ENCODE results near the gene WAS.
A peak's percentile ranks its signal among the peaks of the same experiment; 100 is the strongest.
"Not testable (repeated sequence)": the region's sequence is repeated elsewhere in the genome, so short reads cannot be mapped to it uniquely, and the experiment has no call there.

The WAS gene

DNA sequence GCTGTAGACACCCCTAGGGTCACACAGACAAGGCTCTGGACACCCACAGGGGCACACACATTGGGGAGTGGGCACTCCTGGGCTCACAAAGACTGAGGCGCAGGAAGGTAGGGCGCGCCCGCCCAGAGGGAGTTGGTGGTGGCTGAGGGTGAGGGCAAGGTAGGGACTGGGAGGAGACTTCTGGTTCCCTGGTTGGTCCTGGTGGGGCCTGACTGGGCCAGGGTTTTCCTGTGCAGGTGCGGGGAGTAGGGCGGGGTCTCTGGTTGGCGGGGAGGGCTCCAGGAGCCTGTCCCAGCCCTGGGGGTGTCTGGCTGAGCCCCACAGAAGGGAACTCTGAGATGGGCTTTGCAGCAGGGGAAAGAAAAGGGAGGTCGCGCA lies 6.7 kb upstream of the WAS start:
- H3K79me2 ChIP-seq (ENCODE audit: insufficient read depth, low read length): peaks cover 12% of the 10 kb centered on the region; the same call in 1 of the 2 replicates
- no peaks in the 10 kb centered on the region for H3K27me3 ChIP-seq (ENCODE audit: insufficient read depth, low read length, poor library complexity, severe bottlenecking)
- H3K36me3 ChIP-seq (ENCODE audit: insufficient read depth, low read length): no peaks in the 10 kb centered on the region
- no peaks in the 10 kb centered on the region for H3K4me1 ChIP-seq (ENCODE audit: insufficient read depth, low read length, poor library complexity, severe bottlenecking)
- peak overlapping the region; percentile 88 for H3K4me3 ChIP-seq (ENCODE audit: low read length, poor library complexity, severe bottlenecking)
- H2AFZ ChIP-seq (ENCODE audit: low read length): peak overlapping the region; percentile 59; the same call in 1 of the 2 replicates
- no peaks in the 10 kb centered on the region for H3F3A ChIP-seq (ENCODE audit: low read depth)
- peak overlapping the region; percentile 90 for H3K9ac ChIP-seq (ENCODE audit: low read depth, low read length, poor library complexity, severe bottlenecking)
- no peaks in the 10 kb centered on the region for H4K20me1 ChIP-seq (ENCODE audit: insufficient read depth, low read length, poor library complexity, severe bottlenecking)
- H3K9me3 ChIP-seq (ENCODE audit: insufficient read depth, low read depth, low read length): no peaks in the 10 kb centered on the region
- H3K9me2 ChIP-seq (replicated peaks; ENCODE audit: low read depth, low read length): no peaks in the 10 kb centered on the region
- TF ChIP-seq EZH2phosphoT487 (IDR thresholded peaks at IDR 0.05; ENCODE audit: borderline replicate concordance): no peak
- TF ChIP-seq, protein P1, sequence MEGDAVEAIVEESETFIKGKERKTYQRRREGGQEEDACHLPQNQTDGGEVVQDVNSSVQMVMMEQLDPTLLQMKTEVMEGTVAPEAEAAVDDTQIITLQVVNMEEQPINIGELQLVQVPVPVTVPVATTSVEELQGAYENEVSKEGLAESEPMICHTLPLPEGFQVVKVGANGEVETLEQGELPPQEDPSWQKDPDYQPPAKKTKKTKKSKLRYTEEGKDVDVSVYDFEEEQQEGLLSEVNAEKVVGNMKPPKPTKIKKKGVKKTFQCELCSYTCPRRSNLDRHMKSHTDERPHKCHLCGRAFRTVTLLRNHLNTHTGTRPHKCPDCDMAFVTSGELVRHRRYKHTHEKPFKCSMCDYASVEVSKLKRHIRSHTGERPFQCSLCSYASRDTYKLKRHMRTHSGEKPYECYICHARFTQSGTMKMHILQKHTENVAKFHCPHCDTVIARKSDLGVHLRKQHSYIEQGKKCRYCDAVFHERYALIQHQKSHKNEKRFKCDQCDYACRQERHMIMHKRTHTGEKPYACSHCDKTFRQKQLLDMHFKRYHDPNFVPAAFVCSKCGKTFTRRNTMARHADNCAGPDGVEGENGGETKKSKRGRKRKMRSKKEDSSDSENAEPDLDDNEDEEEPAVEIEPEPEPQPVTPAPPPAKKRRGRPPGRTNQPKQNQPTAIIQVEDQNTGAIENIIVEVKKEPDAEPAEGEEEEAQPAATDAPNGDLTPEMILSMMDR (conservative IDR thresholded peaks at IDR 0.05; ENCODE audit: low read length): no peak
- peak overlapping the region; percentile 76 for H3K4me2 ChIP-seq (ENCODE audit: low read depth, low read length, poor library complexity, severe bottlenecking)

DNA sequence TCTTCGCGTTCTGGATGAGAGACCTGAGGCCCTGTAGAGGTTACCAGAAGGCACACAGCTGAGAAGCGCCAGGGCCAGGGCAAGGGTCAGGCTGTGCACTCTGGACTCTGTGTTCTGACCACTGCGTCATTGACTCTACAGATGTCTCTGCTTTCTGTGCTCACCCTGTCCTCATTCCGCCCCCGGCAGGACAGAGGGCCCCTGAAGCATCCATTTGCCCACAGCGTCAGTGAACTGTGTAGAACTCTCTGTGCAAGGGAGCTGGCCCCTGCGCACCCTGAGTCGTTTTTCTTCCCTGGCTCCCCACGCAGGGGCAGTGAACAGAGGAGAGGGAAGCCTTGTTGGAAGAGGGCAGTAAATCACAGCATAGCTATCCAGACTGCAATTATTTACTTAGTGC lies 6.1 kb upstream of the WAS start:
- Histone ChIP-seq H3K9me2 (replicated peaks; ENCODE audit: low read depth, low read length) (no peaks in the 10 kb centered on the region), H3F3A (ENCODE audit: low read depth) (no peaks in the 10 kb centered on the region), H3K4me3 (ENCODE audit: low read length, poor library complexity, severe bottlenecking) (peak overlapping the region; percentile 88), H4K20me1 (ENCODE audit: insufficient read depth, low read length, poor library complexity, severe bottlenecking) (no peaks in the 10 kb centered on the region), H3K4me1 (ENCODE audit: insufficient read depth, low read length, poor library complexity, severe bottlenecking) (no peaks in the 10 kb centered on the region), H3K79me2 (ENCODE audit: insufficient read depth, low read length) (peaks cover 12% of the 10 kb centered on the region; the same call in 1 of the 2 replicates), H3K9ac (ENCODE audit: low read depth, low read length, poor library complexity, severe bottlenecking) (peak overlapping the region; percentile 90), H3K4me2 (ENCODE audit: low read depth, low read length, poor library complexity, severe bottlenecking) (peak overlapping the region; percentile 76), H3K27me3 (ENCODE audit: insufficient read depth, low read length, poor library complexity, severe bottlenecking) (no peaks in the 10 kb centered on the region), H3K9me3 (ENCODE audit: insufficient read depth, low read depth, low read length) (no peaks in the 10 kb centered on the region), H2AFZ (ENCODE audit: low read length) (no peak overlapping the region), H3K36me3 (ENCODE audit: insufficient read depth, low read length) (no peaks in the 10 kb centered on the region)
- no peak for TF ChIP-seq EZH2phosphoT487 (IDR thresholded peaks at IDR 0.05; ENCODE audit: borderline replicate concordance)
- TF ChIP-seq, protein P1 (conservative IDR thresholded peaks at IDR 0.05; ENCODE audit: low read length): no peak

DNA sequence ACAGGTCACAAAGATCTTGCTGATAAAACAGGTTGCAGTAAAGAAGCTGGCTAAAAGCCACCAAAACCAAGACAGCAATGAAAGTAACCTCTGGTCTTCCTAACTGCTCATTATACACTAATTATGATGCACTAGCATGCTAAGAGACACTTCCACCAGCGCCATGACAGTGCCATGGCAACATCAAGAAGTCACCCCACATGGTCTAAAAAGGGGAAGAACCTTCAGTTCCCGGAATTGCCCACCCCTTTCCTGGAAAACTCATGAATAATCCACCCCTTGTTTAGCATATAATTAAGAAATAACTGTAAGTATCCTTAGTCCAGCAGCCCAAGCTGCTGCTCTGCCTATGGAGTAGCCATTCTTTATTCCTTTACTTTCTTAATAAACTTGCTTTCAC lies 3.1 kb upstream of the WAS start:
- Histone ChIP-seq H3K4me1 (ENCODE audit: insufficient read depth, low read length, poor library complexity, severe bottlenecking) (peaks cover 10% of the 10 kb centered on the region), H3K79me2 (ENCODE audit: insufficient read depth, low read length) (peaks cover 32% of the 10 kb centered on the region)
- H3K9ac ChIP-seq (ENCODE audit: low read depth, low read length, poor library complexity, severe bottlenecking); H3K9me2 ChIP-seq (replicated peaks; ENCODE audit: low read depth, low read length); H3K9me3 ChIP-seq (ENCODE audit: insufficient read depth, low read depth, low read length); H3K36me3 ChIP-seq (ENCODE audit: insufficient read depth, low read length); H3K27me3 ChIP-seq (ENCODE audit: insufficient read depth, low read length, poor library complexity, severe bottlenecking); H3K4me3 ChIP-seq (ENCODE audit: low read length, poor library complexity, severe bottlenecking); H3K4me2 ChIP-seq (ENCODE audit: low read depth, low read length, poor library complexity, severe bottlenecking); H3F3A ChIP-seq (ENCODE audit: low read depth); H4K20me1 ChIP-seq (ENCODE audit: insufficient read depth, low read length, poor library complexity, severe bottlenecking); H2AFZ ChIP-seq (ENCODE audit: low read length): not testable (repeated sequence)

DNA sequence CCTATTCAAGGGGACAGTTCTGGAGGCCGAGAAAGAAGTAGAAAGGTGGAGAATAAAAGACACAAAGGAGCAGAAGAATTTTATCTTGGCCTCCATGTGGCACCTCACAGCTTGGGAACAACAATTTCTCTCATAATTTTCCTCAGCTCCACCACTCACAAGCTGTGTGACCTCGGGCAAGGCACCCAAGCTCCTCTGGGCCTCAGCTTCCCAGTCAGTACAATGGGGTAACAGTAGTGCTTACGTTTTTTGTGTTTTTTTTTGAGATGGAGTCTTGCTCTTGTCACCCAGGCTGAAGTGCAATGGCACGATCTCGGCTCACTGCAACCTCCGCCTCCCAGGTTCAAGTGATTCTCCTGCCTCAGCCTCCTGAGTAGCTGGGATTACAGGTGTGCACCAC lies 2.7 kb upstream of the WAS start:
- H3K4me3 ChIP-seq (ENCODE audit: low read length, poor library complexity, severe bottlenecking); H3K9me2 ChIP-seq (replicated peaks; ENCODE audit: low read depth, low read length); H2AFZ ChIP-seq (ENCODE audit: low read length); H4K20me1 ChIP-seq (ENCODE audit: insufficient read depth, low read length, poor library complexity, severe bottlenecking); H3K9me3 ChIP-seq (ENCODE audit: insufficient read depth, low read depth, low read length); H3K4me2 ChIP-seq (ENCODE audit: low read depth, low read length, poor library complexity, severe bottlenecking); H3K27me3 ChIP-seq (ENCODE audit: insufficient read depth, low read length, poor library complexity, severe bottlenecking); H3F3A ChIP-seq (ENCODE audit: low read depth); H3K36me3 ChIP-seq (ENCODE audit: insufficient read depth, low read length); H3K9ac ChIP-seq (ENCODE audit: low read depth, low read length, poor library complexity, severe bottlenecking): not testable (repeated sequence)
- Histone ChIP-seq H3K4me1 (ENCODE audit: insufficient read depth, low read length, poor library complexity, severe bottlenecking) (peaks cover 13% of the 10 kb centered on the region), H3K79me2 (ENCODE audit: insufficient read depth, low read length) (peaks cover 36% of the 10 kb centered on the region)
